Neural cell (in vitro differentiated cells): ENCODE measurements around the gene MN1. TPM values are rescaled to one million over a fixed set of nuclear protein-coding genes. Genes with fewer than 3 reads are reported as not detected.

Experiments used
- H2AFZ ChIP-seq: fragments of 200-600, 300-800 bp; sonication (generic), shearing (Covaris generic); 2 replicates; pipeline ENCODE4 v1.6.0; 2014; ENCODE audit warnings: low read depth, mild to moderate bottlenecking, antibody characterized with exemption, low read length, moderate library complexity
- H3F3A ChIP-seq: fragments of 200-600 bp; shearing (Covaris generic); 2 replicates; pipeline ENCODE4 v1.6.1; 2016; ENCODE audit warnings: mild to moderate bottlenecking, moderate library complexity, mixed read lengths, antibody characterized with exemption, low read length; ENCODE audit not compliant: insufficient read depth, poor library complexity, severe bottlenecking
- H3K27ac ChIP-seq: fragments of 200-600, 300-800 bp; sonication (generic), shearing (Covaris generic); 2 replicates; pipeline ENCODE4 v1.5.1; 2014; ENCODE audit warnings: mild to moderate bottlenecking, low read length, moderate library complexity
- H3K27me3 ChIP-seq: fragments of 300-800, 200-600 bp; sonication (generic), shearing (Covaris generic); 2 replicates; pipeline ENCODE4 v1.6.0; 2014; ENCODE audit warnings: mild to moderate bottlenecking, low read depth, low read length, moderate library complexity; ENCODE audit not compliant: insufficient read depth
- H3K36me3 ChIP-seq: fragments of 300-800, 200-600 bp; sonication (generic), shearing (Covaris generic); 2 replicates; pipeline ENCODE4 v1.5.1; 2014; ENCODE audit warnings: mild to moderate bottlenecking, antibody characterized with exemption, low read length, moderate library complexity; ENCODE audit not compliant: insufficient read depth
- H3K4me2 ChIP-seq: fragments of 300-800, 200-600 bp; sonication (generic), shearing (Covaris generic); 2 replicates; pipeline ENCODE4 v1.6.0; 2014; ENCODE audit warnings: mild to moderate bottlenecking, low read length
- H3K4me3 ChIP-seq: fragments of 300-800, 200-600 bp; sonication (generic), shearing (Covaris generic); 2 replicates; pipeline ENCODE4 v1.5.1; 2014; ENCODE audit warnings: mild to moderate bottlenecking, low read length, moderate library complexity
- H3K79me2 ChIP-seq: fragments of 200-600 bp; shearing (Covaris generic); replicated peaks from 2 replicates; pipeline ENCODE4 v1.6.0; 2014; ENCODE audit warnings: mild to moderate bottlenecking, low read length, moderate library complexity; ENCODE audit not compliant: insufficient read depth
- H3K9ac ChIP-seq: fragments of 300-800, 200-600 bp; sonication (generic), shearing (Covaris generic); 2 replicates; pipeline ENCODE4 v1.6.1; 2016; ENCODE audit warnings: mild to moderate bottlenecking, low read length, mixed read lengths
- H3K9me2 ChIP-seq: fragments of 200-600 bp; shearing (Covaris generic); 2 replicates; pipeline ENCODE4 v1.6.1; 2016; ENCODE audit warnings: mild to moderate bottlenecking, low read length, mixed read lengths; ENCODE audit not compliant: insufficient read depth
- H3K9me3 ChIP-seq: fragments of 200-600, 300-800 bp; sonication (generic), shearing (Covaris generic); 2 replicates; pipeline ENCODE4 v1.6.1; 2016; ENCODE audit warnings: mild to moderate bottlenecking, mixed run types, low read length, moderate library complexity, mixed read lengths
- H4K20me1 ChIP-seq: fragments of 200-600 bp; shearing (Covaris generic); 2 replicates; pipeline ENCODE4 v1.6.1; 2016; ENCODE audit warnings: mild to moderate bottlenecking, mixed run types; ENCODE audit not compliant: insufficient read depth
- CTCF ChIP-seq: fragments of 450-650 bp; IDR thresholded peaks from 2 replicates; pipeline ENCODE4 v1.5.1; 2014; ENCODE audit warnings: antibody characterized with exemption, mild to moderate bottlenecking, moderate library complexity; ENCODE audit not compliant: poor library complexity, severe bottlenecking
- EP300 ChIP-seq: fragments of 450-650 bp; conservative IDR thresholded peaks from 2 replicates; pipeline ENCODE4 v1.6.1; 2014; ENCODE audit warnings: antibody characterized with exemption, mild to moderate bottlenecking, moderate library complexity; ENCODE audit not compliant: poor library complexity, severe bottlenecking
- EZH2 ChIP-seq: fragments of 200-600, 300-800 bp; shearing (Covaris generic), sonication (generic); IDR thresholded peaks from 2 replicates; pipeline ENCODE4 v1.6.1; 2014; ENCODE audit warnings: antibody characterized with exemption, low read length, borderline replicate concordance, mild to moderate bottlenecking; ENCODE audit not compliant: insufficient read depth, poor library complexity, severe bottlenecking
- MXI1 ChIP-seq: fragments of 450-650 bp; conservative IDR thresholded peaks from 2 replicates; pipeline ENCODE4 v1.6.1; 2014; ENCODE audit warnings: antibody characterized with exemption, mild to moderate bottlenecking; ENCODE audit not compliant: poor library complexity, severe bottlenecking
- POLR2AphosphoS5 ChIP-seq: IDR thresholded peaks from 2 replicates; pipeline ENCODE4 v1.6.1; 2012
- RAD21 ChIP-seq: fragments of 450-650 bp; conservative IDR thresholded peaks from 2 replicates; pipeline ENCODE4 v1.6.1; 2014; ENCODE audit warnings: antibody characterized with exemption, mild to moderate bottlenecking, moderate library complexity
- REST ChIP-seq: IDR thresholded peaks from 2 replicates; pipeline ENCODE4 v1.6.1; 2012; ENCODE audit warnings: borderline replicate concordance
- SMC3 ChIP-seq: fragments of 450-650 bp; conservative IDR thresholded peaks from 2 replicates; pipeline ENCODE4 v1.6.1; 2014; ENCODE audit warnings: antibody characterized with exemption, mild to moderate bottlenecking, moderate library complexity; ENCODE audit not compliant: poor library complexity
- TAF1 ChIP-seq: IDR thresholded peaks from 2 replicates; pipeline ENCODE4 v1.6.1; 2012; ENCODE audit warnings: low read depth
- polyA plus RNA-seq: library from polyadenylated mRNA; depleted of rRNA; stranded (reverse); fragments of >200 nt; gene quantifications from 2 replicates; pipeline ENCODE4 v1.2.3, GENCODE V29; 2014

The MN1 gene
- polyA plus RNA-seq, 1 donor from 2014 or later: 7.3 TPM

GRCh38 chr22:27844256-27844655 is 42.7 kb upstream of the MN1 start:
- no peaks in the 10 kb centered on the region for H3F3A ChIP-seq
- no peaks in the 10 kb centered on the region for H3K79me2 ChIP-seq
- H3K9me2 ChIP-seq: no peaks in the 10 kb centered on the region
- H3K4me3 ChIP-seq: no peak overlapping the region
- H3K27me3 ChIP-seq: no peaks in the 10 kb centered on the region
- no peak for TF ChIP-seq MXI1
- TF ChIP-seq TAF1: no peak
- no peak for TF ChIP-seq EP300
- no peak for TF ChIP-seq REST
- TF ChIP-seq EZH2: no peak
- no peak for TF ChIP-seq POLR2AphosphoS5
- no peak for TF ChIP-seq CTCF
- TF ChIP-seq RAD21: no peak
- TF ChIP-seq SMC3: no peak
- no peak overlapping the region for H3K27ac ChIP-seq
- H4K20me1 ChIP-seq: no peaks in the 10 kb centered on the region
- H3K9me3 ChIP-seq: no peaks in the 10 kb centered on the region
- H3K36me3 ChIP-seq: no peaks in the 10 kb centered on the region
- no peak overlapping the region for H2AFZ ChIP-seq
- no peak overlapping the region for H3K9ac ChIP-seq
- H3K4me2 ChIP-seq: no peak overlapping the region

GRCh38 chr22:27843441-27843840 is 41.9 kb upstream of the MN1 start:
- no peaks in the 10 kb centered on the region for H3K27me3 ChIP-seq
- no peak overlapping the region for H3K4me3 ChIP-seq
- H3K27ac ChIP-seq: no peak overlapping the region
- H2AFZ ChIP-seq: no peak overlapping the region
- H4K20me1 ChIP-seq: no peaks in the 10 kb centered on the region
- H3K4me2 ChIP-seq: no peak overlapping the region
- no peaks in the 10 kb centered on the region for H3F3A ChIP-seq
- TF ChIP-seq REST: no peak
- no peak for TF ChIP-seq CTCF
- no peak for TF ChIP-seq SMC3
- no peak for TF ChIP-seq EZH2
- no peak for TF ChIP-seq POLR2AphosphoS5
- TF ChIP-seq RAD21: no peak
- no peak for TF ChIP-seq EP300
- no peak for TF ChIP-seq TAF1
- TF ChIP-seq MXI1: no peak
- no peaks in the 10 kb centered on the region for H3K9me3 ChIP-seq
- no peak overlapping the region for H3K9ac ChIP-seq
- no peaks in the 10 kb centered on the region for H3K9me2 ChIP-seq
- no peaks in the 10 kb centered on the region for H3K79me2 ChIP-seq
- no peaks in the 10 kb centered on the region for H3K36me3 ChIP-seq
